GM18517 (cell line): Measurements from ENCODE around the gene MCM3AP.

ENCODE experiments used
- ATAC-seq: cut with Tn5 transposase; IDR thresholded peaks from one replicate; pipeline ENCODE4 v1.9.1; 2021; ENCODE audit warnings: mild to moderate bottlenecking, moderate library complexity; ENCODE audit not compliant: unreplicated experiment

Gene MCM3AP

DNA sequence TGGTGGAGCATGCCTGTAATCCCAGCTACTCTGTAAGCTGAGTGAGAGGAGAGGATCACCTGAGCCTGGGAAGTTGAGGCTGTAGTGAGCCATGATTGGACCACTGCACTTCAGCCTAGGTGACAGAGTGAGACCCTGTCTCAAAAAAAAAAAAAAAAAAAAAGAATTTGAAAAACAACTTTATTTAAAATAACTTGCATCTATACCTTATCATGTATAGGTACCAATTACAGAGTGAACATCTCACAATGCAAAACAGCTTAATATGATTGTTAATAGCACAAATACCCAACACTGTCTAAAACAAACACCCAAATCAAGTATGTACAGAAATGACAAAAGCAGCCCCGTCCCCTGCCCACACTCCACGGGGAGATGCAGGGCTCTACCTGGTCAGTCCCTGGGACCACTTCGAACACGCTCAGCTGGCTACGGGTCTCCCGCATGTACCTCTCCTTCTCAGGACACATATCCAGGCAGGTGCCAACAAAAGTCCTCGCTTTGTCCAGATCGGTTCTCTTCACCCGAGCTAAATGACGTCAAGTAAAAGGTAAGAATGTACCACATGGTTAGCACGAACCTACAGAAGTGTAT, 10.5 kb downstream of the MCM3AP start:
- ATAC-seq: no peak

GRCh38 chr21:46273341-46273740, 12.1 kb downstream of the MCM3AP start:
- no peak for ATAC-seq

DNA sequence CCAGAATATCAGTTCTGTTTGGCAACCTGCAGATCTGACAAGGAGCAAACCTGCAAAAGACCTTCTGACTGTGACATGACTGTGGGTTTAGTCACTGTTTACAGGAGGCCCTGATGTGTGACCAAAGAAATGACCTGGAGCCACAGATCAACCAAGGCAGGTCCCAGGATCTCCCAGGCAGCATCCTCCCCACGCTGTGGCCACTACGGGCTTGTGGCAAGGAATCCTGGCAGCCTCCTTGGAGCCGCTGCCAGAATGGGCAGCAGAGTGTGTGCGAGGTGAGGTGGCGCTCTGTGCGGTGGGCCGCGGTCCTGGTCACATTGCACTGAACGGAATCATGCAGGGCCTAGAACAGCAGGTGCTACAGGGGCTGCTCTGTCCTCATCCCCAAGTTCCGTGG, 15.9 kb downstream of the MCM3AP start:
- no peak for ATAC-seq

GRCh38 chr21:46268371-46268770, 17.0 kb downstream of the MCM3AP start:
- no peak for ATAC-seq

DNA sequence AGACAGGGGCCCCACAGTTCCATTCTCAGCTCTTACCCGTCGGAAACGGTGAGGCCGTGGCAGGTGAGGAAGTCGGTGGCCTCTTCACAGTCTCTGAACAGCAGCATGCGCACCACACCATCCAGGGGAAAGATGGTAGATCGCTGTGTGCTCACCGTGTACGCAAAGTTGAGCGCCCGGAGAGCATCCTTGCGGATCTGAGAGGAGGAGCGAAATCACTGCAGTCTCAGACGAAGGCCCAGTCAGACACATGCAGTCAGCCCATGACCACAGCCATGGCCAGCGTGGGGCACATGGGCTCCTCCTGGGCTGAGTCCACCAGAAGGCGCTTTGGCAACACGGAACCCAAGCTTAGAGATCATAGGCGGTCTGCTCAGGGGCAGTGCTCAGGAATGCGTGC, 18.5 kb downstream of the MCM3AP start:
- ATAC-seq: no peak

- no peak for ATAC-seq
Measured at GRCh38 chr21:46265736-46266525, 19.5 kb downstream of the MCM3AP start.

- ATAC-seq: no peak
Measured at GRCh38 chr21:46264690-46265144, 20.7 kb downstream of the MCM3AP start.

- ATAC-seq: no peak
Measured at GRCh38 chr21:46264046-46264689, 21.2 kb downstream of the MCM3AP start.

DNA sequence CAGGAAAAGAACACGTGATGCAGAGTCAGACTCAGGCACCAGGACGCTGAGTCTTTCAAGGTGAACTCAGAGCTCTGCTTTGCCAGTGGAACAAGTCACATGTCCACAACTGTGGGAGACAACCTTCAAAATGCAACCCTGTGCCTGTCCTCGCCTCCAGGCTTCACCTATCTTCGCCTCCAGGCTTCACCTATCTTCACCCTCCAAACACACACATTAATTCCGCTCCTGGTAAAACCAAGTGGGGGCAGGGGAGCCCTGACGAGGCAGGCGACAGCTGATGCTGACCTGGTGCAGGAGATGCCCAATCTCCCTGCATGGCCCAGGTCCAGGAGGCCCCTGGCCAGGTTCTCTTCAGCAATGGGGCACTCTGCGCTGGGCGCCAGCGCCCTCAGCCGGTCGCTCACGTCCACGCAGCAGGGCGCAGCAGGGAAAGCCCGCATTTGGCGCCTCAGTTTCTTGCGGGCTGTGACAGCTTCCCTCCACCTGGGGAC, 28.9 kb downstream of the MCM3AP start:
- no peak for ATAC-seq

DNA sequence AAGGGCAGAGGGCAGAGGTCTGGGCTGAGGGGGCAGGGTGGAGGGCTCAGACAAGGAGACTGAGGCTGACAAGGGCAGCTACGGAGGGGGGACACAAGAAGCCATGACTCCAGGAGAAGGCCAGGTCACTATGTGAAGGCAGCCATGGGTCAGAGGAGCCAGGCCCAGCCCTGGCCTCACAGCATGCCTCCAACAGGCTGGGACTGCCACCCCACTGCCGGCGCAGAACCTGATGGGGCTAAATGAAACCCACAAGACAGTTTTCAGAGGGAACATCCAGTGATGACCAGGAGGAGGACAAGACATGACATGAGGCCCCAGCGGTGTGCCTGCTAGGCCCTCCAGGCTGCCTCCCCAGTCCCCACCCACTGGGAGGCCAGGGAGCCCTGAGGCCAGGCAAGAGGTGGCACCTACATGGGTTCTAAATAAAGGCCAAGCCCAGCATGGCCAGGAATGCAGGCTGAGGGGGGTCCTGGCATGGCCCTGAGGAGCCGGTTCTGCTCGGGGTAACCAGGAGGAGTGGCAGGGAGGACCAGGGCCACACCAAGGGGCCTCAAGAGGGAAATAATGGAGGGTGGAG, 29.6 kb downstream of the MCM3AP start:
- no peak for ATAC-seq

- ATAC-seq: no peak
Measured at GRCh38 chr21:46255166-46255565, 30.2 kb downstream of the MCM3AP start.

- ATAC-seq: no peak
Measured at GRCh38 chr21:46254208-46254975, 31.0 kb downstream of the MCM3AP start.

- ATAC-seq: peak; percentile 64
Measured at GRCh38 chr21:46253610-46254124, 31.7 kb downstream of the MCM3AP start.

DNA sequence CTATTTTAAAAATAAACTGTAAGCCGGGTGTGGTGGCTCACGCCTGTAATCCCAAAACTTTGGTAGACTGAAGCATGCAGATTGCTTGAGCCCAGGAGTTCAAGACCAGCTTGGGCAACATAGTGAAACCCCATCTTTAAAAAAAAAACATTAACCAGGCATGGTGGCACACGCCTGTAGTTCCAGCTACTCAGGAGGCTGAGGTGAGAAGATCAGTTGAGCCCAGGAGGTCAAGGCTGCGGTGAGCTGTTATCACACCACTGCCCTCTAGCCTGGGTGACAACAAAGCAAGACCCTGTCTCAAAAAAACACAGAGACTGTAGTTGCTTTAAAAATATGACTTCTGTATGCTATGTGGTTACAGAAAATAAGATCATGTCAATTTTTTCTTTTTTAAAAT, 32.6 kb downstream of the MCM3AP start:
- ATAC-seq: no peak

- ATAC-seq: no peak
Measured at GRCh38 chr21:46250146-46250725, 35.2 kb downstream of the MCM3AP start.

DNA sequence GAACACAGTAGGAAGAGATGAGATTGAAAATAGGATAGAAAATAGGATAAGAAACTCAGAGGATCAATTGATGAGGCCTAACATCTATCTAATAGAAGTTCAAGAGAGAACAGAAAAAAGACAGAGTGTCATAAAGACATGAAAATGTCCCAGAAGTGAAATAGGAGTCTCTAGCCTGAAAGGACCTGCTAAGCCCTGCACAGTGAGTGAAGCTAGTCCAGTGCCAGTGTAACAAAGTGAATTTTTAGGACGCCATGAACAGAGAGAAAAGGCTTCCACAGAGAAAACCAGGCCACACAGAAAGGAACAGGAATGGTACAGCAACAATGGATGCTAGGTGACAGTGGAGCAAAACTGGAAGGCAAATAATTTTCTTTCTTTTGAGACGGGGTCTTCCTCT, 36.6 kb downstream of the MCM3AP start:
- ATAC-seq: no peak

GRCh38 chr21:46248422-46248782, 37.0 kb downstream of the MCM3AP start:
- no peak for ATAC-seq

DNA sequence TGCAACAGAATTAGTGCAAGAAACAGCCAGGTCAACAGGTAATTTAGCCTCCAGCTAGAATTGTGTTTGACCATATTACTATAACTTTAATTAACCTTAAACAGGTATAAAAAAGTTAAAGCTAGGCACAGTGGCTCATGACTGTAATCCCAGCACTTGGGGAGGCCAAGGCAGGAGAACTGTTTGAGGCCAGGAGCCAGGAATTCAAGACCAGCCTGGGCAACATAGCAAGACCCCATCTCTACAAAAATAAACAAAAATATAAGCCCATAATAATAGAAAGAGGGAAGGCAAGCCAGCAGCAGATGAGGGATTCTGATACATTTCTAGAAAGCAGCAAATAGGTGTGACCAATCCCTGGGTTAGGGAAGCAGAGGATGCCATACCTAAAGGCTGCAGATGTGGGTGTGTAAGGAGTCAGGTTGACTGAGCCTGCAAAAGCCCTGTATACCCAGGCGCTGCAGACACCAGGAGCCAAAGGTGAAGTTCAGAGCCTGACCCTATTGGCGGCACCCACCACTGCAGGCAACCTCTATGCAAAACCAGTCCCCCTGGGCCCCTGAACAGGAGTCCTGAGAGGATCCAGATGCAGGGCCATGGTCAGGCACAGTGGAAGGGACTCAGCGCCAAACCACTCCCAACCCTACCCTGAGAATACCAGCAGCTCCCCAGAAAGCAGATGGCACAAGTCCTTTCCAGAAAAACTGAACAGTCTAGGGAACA, 37.6 kb downstream of the MCM3AP start:
- no peak for ATAC-seq

- ATAC-seq: no peak
Measured at GRCh38 chr21:46246345-46246744, 39.1 kb downstream of the MCM3AP start.
